HG03025 (cell line): ENCODE measurements around the gene PCBP3.
"Not testable (repeated sequence)": the region's sequence is repeated elsewhere in the genome, so short reads cannot be mapped to it uniquely, and the experiment has no call there.

ENCODE experiments used
- ATAC-seq: cut with Tn5 transposase; IDR thresholded peaks from one replicate; pipeline ENCODE4 v1.9.1; 2021; ENCODE audit warnings: mild to moderate bottlenecking, moderate library complexity; ENCODE audit not compliant: unreplicated experiment, low FRiP score

PCBP3 gene

DNA sequence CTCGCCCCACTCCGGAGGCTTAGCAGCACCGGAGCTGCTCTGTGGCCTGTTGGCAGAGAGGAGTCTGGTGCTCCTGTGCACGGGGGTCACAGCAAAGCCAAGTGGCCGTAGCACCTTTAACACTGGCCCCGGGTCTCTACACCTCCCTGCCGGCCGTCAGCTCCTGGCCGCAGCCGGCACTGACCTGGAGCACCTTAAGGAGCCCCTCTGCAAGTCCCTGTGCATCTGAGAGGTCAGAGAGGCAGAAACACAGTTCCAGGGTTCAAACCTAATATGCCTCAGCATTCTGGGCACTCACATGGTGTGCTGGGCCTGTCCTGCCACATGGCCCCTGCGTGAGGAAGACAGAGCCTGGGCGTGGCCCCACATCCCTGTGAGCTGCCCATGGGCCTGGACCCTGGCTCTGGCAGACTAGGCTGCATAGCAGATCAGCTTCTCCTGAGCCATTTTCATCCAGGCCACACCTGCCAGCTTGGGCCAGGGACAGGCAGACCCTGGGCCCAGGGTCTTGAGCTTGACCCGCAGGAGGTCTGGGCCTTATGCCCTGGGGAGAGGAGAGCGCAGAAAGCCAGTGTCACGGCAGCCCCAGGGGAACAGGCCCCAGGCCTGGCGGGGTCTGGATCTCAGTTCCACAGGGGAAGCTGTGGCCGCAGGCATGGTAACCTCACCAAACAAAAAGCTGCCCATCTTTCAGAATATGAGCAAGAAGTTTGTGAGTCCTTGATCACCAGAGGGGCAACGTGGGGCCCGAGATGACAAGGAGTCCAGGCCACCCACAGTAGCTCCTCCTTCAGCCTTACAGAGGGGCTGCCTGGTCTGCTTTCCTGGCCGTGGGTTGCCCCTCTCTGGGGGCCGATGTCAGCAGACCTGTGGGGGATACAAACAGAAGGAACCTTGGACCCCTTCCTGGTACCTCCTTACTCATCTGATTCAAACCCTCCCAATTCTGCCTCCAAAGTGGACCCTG lies 192.1 kb downstream of the PCBP3 start:
- ATAC-seq = no peak

DNA sequence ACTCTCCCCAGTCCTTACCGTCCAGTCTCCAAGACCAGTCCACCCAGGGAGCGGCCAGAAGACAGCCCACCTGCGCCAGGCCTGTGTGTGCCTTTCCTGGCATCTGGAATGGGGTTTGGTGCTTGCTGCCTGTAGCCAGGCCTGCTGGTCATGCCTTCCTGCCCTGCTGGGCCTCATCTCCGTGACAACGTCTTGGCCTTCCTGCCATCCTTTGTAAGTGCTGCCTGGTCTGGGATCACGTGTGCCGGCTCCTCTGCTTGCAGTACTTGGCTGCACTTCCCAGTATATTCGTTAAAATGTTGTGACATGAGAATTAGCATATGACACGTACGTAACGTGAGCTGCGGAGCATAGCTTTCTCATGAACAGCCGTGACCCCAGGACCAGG lies 192.7 kb downstream of the PCBP3 start:
- no peak for ATAC-seq

DNA sequence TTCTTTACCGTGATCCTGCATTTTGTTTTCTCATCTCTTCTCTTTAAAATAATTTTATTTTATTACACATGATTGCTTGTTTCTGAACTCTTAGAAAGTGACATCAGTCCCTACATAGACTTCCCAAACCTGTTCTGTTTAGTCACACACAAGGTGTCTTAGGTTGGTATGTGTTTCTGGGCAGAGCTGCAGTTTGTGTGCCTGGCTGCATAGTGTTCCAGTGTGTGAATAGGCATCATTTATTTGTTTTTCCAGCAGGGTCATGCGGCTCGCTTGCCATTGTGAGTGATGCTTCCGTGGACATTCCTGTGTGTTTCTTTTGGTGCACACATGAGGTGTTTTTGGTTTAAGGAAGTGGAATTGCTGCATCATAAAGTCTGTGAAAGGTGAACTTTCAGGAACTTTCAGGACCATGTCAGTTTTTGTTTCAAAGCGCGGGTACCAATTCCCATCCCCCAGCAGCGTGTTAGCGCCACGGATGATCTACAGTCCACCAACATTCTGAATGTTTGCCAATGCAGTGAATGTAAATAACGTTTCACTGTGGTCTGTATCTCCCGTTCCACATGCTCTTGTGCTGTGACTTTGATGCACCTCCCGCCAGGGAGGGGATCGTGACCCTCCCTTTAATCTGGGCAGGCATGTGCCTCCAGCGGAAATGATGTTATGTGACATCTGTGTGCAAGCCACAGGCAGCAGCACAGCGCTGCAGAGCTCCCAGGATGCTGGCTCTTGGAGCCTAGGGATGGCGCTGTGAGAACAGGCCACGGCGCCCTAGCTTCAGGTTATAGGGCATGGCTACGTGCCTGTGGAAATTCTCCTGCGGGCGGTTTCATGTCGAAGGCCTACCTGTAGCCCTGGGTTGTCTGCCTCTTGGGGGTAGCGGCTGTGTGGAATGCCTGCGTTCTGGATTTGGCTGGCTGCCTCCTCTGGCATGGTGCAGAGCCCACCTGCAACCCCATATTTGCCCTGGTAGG lies 193.5 kb downstream of the PCBP3 start:
- no peak for ATAC-seq

DNA sequence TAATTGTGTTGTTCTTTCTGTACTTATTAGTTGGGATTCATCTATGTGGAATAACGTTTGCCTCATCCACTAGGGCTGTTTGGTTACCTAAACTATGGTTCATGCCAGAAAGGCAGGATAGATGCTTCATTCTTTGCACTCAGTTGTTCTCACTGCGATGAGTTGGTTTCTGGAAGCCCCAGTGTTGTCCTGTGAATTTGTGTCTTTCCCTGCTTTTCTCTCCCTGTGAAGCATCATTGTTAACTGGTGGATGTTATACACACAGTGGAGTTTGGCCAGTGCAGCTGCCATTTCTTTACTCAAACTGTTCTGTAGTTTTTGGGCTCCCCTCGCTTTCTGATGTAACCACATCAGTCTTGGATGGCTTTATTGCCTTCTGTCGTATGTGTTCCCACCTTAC lies 194.4 kb downstream of the PCBP3 start:
- ATAC-seq = no peak

DNA sequence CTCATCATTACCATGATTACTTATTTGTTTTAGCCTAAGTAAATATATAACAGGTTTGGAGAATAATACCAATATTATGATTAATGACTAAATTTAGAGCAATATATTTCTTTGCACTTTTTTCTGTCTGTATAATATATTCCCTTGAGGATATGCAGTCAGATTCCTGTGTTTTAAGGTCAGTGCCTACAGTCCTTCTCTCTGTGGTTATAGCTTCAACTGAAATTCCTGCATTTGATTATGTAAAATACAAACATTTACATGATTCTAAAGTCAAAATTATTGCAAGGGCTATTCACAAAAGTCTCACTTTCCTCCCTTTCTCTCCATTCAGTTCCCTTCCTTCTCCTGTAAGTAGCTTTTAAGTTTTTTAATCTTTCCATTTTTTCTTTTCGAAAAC lies 195.1 kb downstream of the PCBP3 start:
- no peak for ATAC-seq

DNA sequence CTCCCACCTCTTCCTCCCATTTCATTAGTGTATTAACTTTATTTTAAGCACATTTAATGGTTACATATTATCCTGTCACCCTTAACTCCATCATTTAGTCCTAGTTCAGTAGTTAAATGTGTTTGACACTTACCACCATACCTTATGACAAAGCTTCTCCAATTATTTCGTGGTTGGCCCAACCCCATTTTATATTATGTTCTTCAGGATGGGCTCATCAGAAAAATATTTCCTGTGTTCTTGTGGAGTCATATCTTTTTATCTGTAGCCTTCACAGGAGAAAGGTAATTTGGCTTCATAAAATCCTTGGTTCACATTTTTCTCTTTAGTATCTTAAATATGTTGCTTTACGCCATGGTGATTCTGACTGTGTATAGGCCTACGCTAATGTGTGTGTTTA lies 195.7 kb downstream of the PCBP3 start:
- ATAC-seq = no peak

DNA sequence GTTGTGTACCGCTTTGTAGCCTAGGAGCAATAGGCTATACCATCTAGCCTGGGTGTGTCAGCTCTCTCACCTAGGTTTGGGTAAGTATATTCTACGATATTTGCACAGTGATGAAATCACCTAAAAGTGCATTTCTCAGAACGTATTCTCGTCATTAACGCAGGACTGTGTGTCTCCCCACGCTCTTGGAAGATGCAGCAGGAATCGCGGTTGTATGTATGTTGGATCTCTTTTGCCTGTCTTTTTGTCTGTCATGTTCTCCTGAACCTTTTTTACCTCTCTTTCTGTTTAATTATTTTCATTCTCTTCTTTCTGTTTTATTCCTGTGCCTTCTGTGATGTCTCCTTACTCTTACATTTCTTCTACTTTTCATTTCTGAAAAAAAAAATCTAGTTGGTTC lies 197.5 kb downstream of the PCBP3 start:
- no peak for ATAC-seq

DNA sequence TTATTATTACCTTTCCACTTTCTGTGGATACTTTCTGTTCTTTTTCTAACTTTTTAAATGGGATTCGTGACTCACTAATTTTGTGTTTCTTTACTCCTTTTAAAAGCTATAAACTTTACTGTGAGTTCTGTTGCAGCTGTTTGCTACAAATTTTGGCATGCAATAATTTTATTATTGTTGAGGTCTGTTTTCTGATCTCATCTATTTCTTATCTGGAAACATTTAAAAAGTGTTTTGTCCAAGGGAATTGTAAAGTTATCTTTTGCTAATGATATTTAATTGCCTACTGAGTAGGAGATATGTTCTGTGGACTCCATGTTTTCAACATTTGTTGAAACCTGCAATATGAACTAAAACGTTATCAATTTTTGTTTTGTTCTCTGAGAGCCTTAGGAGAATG lies 199.9 kb downstream of the PCBP3 start:
- no peak for ATAC-seq

DNA sequence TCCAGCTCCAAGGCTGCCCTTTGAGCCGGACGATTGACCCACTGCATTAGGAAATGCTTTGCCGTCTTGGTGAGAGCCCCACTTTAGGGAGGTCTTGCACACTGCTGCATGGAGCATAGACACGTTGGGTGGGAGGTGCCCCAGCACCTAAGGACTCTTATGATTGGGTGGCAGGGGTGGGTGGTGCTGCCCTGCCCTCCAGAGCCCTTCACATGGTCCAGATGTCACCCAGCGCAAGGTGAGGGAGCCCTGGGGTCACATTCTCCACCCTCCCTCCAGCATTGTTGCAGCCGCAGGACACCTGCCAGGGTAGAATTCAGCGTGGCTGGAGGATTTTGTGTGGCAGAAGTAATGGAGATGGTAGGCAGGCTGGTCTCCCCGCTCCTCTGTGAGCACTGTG lies 200.7 kb downstream of the PCBP3 start:
- no peak for ATAC-seq

DNA sequence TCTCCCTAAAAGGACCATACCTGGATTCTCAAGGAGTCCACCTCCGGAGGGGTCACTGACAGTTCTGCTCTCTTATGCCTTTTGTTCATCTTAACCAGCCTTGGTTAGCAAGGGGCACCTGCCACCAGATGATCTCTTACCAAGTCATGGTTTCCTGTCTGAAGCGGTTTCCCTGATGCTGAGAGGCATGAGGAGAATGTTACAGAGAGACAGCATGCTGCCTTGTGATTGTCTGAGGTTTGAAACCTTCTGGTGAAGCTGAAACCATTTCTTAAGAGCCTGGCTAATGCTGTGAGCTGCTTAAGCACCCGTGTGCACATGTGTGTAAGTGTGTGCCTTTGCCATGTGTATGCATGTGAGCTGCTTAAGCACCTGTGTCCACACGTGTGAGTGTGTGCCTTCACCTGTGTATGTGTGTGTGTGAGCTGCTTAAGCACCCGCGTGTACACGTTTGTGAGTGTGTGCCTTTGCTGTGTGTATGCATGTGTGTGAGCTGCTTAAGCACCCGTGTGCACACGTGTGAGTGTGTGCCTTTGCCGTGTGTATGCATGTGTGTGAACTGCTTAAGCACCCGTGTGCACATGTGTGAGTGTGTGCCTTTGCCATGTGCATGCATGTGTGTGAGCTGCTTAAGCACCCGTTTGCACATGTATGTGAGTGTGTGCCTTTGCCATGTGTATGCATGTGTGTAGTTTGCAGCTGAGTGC lies 201.7 kb downstream of the PCBP3 start:
- ATAC-seq = no peak

DNA sequence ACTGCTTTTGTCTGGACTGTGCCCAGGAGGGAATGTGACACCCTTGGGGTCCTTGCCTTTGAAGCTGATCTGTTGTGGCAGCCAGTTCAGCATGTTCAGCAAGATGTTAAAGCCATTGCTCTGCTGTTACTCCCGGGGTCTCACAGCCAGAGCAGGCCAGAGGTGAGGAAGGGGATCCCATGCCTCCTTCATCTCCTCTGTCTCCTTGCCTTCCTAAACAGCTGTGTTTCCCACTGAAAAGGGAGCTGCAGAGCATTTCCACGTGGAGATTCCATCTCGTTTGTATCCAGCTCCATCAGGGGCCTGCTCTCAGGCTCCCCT lies 202.2 kb downstream of the PCBP3 start:
- ATAC-seq = no peak

DNA sequence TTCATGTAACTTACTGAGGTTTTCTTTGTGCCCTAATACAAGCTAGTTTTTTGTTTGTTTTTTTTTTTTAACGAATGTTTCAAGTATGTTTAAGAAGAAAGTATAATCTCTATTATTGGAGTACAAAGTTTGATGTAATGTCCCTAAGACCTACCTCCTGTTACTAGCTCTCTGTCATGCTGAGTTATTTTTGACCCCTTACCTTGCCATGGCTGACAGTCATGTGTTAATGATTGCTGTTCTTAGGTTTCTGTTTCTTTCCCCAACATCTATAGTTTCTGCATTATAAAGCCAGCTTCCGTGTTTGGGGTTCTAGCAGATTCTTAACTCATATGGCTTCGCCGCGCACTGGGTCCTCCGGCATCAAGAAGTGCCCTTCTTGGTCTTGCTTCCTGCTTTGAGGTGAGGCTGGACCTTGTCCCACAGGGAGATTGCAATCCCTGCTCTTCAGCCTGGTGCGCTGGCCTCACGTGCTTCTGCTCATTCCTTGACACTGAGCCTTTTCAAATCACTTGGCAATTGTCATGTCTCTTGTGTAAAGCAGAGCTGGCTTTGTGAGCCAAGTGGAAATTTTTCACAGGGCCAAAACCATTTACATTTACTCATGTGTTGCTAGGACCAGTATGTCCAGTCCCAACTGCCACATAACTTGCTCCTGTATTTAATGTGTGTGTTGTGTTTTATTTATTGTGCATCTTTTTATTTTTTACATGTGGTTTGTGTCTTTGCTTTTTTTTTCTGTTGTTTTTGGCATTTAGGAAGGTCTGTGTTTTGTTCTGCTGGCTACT lies 203.0 kb downstream of the PCBP3 start:
- ATAC-seq = no peak

DNA sequence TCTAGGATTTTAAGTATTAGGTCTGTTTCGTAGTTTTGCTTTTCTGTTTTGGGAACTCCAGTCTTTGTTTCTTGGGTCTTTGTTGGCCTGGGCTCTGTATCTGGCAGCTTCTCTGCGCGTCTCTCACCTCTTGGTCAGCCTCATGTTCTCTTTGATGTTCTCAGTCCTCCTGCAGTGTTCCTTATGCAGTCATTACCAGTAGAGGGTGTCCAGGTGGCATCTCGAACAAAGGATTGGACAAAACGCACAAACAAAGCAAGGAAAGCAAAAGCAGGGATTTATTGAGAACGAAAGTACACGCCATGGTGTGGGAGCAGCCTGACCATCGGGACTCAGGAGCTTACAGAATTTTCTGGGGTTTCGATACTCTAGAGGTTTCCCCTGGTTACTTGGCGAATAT lies 204.3 kb downstream of the PCBP3 start:
- ATAC-seq = no peak

DNA sequence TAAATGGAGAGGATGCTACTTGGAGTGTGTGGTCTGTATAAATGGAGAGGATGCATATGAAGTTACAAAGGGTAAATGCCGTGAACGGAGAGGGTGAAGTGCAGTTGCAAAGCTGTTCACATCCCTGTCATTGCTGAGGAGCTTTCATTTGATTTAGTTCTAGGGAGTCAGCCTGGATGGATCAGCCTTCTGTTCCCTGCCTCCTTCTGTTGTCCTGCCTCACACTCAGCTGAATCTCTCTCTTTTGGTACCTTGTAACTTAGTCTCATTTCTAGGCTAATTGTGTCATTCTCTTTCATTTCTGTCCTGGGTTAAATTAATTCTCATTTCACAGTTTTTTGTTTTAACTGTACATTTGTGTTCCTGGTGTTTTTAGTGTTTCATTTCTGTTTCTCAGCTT lies 204.8 kb downstream of the PCBP3 start:
- ATAC-seq = no peak

DNA sequence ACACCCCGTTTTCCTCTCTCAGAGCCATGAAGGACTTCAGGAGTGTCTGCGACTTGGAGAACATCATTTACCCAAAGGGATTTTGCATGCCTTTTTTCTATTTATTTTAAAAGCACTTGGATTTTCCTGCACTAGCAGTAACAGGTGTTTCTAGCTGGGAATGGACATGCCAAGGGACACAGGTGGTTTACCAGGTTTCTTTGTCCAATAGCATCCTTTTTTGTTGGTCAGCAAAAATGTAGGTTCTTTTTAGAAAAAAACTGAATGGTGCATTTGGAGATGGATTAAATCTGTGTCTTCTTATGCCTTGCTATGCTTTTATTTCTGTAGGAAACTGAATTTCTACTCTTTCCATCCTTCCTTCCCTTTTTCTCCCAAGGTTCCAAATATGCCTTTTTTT lies 205.3 kb downstream of the PCBP3 start:
- no peak for ATAC-seq

DNA sequence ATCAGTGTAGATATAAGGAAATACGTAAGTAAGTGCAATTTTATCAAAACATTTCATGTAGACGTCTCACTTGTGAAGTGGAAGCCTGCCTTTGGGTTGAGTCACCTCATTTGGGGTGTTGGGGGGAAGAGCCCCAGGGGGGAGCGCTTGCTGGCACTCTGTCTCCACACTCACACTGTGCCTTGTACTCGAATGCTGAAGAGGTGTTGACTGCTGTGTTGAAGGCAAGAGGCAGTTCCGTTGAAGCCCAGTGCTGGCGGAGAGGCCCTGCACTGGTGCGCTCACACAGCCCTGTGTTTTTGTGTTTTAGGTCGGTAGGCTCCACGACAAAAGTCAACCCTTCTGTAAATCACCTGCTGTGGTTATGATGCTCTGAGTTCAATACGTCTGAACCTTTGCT lies 206.1 kb downstream of the PCBP3 start:
- ATAC-seq = no peak

DNA sequence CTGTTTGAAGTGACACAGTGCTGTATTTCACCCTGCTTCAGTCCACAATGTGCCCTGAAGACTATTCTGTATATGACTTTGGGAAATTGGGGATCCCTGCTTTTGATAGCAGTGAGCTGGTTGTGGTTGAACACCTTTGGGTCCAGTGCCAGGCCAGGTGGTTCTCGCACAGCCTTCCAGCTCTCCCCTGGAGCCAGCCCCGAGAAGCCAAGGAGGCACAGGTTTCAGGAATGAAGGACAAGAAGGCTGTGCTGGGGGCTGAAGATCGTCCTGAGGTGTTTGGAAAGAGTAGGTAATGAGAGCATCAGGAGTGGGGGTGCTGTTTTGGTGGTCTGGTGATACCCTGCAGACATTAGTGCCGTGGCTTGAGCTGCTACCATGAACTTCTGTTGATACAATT lies 206.7 kb downstream of the PCBP3 start:
- ATAC-seq = no peak

DNA sequence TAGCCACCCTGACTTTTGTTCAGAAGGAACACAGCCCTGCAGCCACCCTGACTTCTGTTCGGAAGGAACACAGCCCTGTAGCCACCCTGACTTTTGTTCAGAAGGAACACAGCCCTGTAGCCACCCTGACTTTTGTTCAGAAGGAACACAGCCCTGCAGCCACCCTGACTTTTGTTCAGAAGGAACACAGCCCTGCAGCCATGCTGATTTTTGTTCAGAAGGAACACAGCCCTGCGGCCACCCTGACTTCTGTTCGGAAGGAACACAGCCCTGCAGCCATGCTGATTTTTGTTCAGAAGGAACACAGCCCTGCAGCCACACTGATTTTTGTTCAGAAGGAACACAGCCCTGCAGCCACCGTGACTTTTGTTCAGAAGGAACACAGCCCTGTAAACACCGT lies 208.9 kb downstream of the PCBP3 start:
- not testable (repeated sequence) for ATAC-seq

DNA sequence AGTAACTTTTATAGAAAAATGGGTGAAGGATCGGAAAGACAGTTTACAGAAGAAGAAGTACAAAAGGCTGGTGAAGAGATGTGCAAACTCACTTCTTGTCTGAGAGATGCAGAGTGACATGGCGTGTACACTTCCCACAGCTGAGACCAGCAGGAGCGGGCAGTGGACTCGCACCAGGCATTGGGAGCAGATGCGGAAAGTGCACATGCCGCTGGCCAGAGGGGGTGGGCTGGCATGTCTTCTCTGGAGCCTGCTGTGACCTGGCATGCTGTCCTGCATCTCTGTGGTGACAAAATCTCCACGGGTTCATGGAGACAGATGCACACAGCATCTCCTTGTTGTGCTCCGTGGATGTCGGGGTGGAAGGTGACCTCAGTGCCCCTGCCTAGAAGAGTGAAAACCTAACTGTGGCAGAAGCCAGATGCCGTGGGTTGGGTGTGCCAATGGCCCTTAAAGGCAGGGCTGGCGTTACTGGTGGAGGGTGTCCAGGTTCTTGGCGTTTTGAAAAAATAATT lies 209.4 kb downstream of the PCBP3 start:
- no peak for ATAC-seq
